Measurements from ENCODE around the gene PTCH1.

The PTCH1 gene

DNA sequence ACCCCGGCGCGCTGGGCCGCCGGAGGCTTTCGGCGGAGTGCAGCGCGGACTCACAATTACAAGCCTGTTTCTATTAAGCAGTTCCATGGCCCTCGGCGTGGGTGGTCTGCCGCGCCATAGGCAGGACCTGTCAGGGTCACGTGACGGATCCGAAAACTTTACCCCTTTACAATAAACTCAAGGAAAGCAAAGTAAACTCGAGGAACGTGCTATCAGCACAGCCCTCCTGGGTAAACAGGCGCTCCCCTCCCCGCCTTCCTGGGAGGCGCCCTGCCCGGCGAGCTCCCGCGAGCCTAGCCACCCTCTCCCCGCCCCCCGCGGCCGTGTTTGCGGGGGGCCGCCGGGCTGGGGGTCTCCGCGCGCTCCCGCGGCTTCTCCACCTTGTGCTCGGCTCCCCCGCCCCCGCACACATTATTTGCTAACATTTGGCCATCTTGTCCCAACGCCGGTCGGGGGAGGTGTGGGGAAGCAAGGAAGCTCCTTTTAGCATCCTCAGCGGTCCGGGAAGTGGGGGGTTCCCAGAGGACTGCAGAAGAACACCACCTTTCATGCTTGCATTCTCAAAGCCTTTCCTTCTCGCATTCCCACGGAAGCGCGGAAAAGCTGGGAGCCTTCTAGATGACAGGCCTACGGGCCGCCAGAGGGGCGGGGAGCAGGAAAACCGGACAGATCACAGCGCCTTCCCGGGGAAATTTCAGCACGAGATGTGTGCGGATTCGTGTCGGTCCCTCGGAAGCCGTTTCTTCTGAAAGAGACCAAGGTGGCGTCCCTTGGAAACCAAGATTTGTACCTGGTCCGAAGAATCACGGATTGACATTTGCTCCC is at the start of gene PTCH1:
Gene PTCH1, minus strand, starts transcription at position 238 of the 825 bp plus-strand sequence.
- DNase-seq (ENCODE audit: low read depth in 1 of 2, low spot score in 1 of 2), result peak in 1 of 2 donors; percentile 8

DNA sequence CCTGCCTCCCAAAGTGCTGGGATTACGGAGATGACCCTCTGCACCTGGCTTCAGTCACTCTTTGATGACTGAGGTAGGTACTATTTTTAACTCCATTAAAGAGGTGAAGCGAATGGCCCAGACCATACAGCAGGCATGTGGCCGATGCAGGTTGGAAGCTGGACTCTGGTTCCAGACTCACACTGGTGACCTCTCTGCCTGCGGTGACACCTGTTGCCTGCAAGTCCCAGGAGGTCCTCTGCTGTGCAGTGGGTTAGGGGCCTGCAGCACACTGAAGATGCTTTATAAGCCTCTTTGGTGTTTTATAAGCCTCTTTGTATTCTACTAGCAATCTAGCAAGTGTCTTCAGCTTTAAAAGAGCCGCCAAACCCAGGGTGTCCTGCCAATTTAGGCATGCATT is 49.2 kb upstream of the PTCH1 start:
- DNase-seq (ENCODE audit: low read depth in 1 of 2, low spot score in 1 of 2), result no peak

DNA sequence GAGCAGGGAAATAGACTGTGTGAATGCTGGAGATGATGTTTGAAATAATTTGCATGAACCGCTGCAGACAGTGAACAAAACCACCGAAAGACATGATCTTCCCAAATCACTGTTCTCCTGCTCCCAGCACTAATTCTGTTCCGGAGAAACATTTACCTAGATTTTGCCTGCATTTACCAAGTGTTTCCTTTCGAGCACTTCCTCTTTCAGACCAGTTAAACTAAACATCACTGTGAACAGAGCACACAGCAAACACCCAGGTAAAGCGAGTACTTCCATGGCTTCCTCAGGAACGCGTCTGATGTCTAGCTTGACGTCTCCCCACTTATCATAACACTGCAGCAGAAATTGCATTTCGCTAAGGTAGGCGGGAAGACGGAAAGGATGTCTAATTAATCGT is 45.1 kb upstream of the PTCH1 start:
- DNase-seq (ENCODE audit: low read depth in 1 of 2, low spot score in 1 of 2), result no peak

DNA sequence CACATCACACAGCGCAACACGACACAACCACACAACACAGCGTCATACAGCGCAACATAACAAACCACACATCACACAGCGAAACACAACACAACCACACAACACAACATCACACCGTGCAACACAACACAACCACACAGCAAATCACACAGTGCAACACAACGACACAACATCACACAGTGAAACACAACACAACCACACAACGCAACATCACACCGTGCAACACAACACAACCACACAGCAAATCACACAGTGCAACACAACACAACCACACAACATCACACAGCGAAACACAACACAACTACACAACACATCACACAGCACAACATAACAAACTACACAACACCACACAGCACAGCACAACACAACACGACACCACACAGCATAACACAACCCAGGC is 40.4 kb upstream of the PTCH1 start:
- no peak for DNase-seq (ENCODE audit: low read depth in 1 of 2, low spot score in 1 of 2)

DNA sequence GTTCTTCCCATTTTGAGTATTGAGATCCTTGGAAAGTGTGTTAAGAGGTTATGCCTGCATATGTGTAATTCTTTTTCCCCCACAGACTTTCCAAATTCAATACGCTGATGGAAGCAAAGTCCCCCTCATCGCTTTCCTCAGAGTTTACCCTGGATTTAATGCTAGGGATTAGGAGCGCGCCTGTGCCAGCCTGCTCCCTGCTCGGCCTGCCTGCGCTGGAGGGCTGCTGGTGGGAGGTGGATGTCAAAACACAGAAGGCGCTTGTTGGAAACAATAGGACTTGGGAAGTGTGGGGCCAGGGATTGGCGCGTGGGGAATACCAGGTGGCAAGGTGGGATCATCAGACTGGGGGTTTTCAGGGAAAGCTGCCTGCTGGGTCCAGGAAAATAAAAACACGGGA is 39.8 kb upstream of the PTCH1 start:
- DNase-seq (ENCODE audit: low read depth in 1 of 2, low spot score in 1 of 2), result no peak

DNA sequence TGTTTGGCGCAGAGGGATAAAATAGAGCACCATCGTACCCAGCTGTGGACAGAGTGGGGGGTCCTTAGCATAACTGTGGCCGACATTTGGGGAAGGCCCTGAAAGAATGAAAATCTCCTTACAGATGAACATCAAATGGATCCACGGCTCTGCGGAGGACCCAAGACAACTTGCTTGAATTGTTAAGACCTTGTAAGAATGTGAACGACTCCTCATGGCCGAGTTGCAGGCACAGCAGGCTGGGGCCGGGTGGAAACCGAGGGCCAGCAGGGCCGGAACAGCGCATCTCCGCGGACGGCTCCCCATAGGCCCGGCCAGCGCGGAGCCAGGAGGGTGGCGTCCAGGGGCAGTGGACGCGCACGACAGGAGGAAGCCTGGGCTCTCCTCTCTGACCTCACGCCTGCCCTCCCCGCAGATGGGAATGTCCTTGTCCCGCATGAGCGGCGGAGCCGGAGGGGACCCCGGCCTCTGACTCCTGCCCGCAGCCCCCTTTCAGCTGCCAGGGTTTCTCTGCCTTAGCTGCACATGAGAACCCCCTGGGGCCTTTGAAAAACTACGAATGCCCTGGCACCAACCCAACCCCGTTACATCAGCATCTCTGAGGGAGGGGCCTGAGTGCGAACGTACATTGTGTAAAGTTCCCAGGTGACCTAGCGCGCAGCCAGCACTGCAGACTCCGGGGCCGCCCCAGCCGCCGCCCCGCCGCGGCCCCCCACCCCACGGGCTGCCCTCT is 36.2 kb upstream of the PTCH1 start:
- no peak for DNase-seq (ENCODE audit: low read depth in 1 of 2, low spot score in 1 of 2)

DNA sequence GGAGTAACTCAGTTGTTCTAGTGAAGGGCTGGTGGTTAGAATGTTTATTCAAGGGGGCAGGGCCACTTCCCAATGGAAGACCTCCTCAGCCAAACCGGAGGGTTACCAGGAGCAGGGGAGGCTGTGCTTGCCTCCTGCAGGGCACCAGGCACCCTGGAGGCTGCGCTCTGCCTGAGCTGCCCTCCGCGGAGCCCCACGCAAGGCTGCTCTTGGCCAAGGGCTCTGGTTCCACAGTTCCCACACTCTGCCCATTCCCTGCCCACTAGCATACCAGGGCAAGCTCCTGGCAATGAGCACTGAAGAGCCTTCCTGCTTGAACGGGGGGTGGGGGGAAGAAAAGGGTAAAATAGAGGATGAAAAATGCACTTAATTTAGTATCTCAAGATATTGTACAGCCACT is 35.5 kb upstream of the PTCH1 start:
- no peak for DNase-seq (ENCODE audit: low read depth in 1 of 2, low spot score in 1 of 2)

DNA sequence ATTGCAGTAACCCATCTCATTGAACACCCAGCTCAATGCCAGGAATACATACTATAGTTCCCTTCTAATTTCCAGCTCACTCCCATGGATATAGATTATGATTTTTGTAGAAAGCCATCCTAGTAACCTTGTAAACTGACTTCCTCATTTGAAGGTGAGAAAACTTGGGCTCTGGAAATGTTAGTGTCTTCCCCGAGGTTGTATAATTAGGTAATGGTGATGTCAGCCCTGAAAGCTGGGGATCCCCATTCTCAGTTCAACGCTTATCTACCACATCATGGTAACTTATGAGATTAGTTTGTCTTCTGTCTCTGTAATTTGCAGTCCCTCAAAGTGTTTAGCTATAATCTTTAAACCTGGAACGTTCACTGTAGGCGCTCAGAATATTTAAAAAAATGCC is 34.6 kb upstream of the PTCH1 start:
- no peak for DNase-seq (ENCODE audit: low read depth in 1 of 2, low spot score in 1 of 2)

DNA sequence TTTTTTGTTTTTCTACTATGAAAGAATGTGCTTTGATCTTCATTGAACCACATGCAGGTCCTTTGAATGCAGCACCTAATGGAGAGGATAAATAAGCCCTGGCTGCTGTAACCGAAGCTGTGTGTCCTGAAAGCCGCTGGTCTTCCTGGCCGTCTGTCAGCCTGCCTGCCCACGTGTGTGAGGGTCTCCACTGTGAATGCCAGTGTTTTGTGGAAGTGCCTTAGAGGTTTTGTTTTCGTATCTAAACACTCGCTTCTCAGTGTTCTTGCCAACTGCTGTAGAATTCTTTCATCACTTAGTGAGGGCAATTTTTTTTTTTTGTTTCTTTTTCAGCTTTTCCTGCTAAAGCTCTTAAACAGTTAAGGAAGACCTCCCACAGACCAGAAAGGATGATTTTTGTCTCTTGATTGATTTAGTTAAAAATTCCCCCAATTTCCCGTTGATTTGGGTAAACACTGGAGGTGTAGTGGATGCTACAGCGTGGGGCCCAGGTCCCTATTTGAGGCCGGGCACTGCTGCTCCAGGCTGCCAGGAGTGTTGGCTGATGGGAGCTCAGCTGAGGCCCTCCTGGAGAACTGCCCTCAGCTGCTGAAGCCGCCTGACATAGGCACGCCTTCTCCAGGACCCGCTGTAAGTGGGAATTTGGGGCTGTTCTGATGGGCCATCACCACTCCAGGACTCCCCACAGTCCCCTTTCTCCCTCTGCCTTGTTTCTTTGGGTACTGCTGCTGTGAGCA is 29.2 kb upstream of the PTCH1 start:
- DNase-seq (ENCODE audit: low read depth in 1 of 2, low spot score in 1 of 2), result no peak

DNA sequence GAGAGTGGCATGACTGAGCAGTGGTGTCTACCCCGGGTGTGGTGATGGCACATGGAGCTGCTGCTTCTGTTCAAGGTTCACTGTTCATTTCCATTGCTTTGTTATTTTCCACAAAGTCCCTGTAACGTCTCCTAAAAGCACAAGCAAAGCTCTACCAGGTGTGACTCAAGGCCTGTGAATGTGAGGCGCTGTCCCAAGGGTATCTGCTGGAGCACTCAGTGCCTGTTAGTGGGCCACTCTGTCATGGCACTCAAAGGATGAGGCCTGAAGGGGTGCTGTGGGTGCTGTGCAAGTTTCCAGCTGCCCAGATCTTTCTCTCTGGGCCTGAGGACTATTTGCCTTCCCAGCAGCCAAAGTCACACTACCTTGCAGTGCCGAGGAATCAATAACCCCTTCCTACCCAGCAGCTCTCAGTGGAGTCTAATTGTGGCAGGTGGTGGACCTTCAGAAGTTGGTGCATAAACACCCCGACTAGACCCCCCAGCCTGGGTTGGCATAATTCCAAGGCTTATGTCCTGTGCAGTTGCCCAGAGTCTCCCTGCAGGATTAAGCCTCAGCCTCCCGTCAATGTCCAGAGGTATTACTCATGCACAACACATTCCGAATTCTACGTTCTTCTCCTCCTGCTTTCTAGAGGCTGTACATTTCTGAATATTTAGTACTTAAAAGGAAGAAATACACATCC is 17.4 kb upstream of the PTCH1 start:
- no peak for DNase-seq (ENCODE audit: low read depth in 1 of 2, low spot score in 1 of 2)

DNA sequence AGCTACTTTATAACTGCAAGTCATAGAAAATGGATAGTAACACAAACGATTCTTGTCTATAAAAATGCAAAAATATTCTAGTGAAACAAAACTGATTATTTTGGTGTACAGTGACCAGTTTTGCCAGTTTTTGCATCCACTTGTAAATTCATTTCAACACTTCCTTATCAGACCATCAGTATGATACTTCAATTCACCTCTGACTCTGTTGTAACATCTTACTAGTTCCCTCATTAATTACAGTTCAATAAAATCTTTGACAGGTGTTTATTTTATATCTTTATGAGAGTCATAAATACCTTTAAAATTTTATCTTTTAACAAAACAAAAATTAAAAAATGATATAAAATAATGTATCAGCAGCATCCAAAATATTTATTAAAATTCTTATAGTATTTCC is 13.1 kb upstream of the PTCH1 start:
- DNase-seq (ENCODE audit: low read depth in 1 of 2, low spot score in 1 of 2), result no peak

DNA sequence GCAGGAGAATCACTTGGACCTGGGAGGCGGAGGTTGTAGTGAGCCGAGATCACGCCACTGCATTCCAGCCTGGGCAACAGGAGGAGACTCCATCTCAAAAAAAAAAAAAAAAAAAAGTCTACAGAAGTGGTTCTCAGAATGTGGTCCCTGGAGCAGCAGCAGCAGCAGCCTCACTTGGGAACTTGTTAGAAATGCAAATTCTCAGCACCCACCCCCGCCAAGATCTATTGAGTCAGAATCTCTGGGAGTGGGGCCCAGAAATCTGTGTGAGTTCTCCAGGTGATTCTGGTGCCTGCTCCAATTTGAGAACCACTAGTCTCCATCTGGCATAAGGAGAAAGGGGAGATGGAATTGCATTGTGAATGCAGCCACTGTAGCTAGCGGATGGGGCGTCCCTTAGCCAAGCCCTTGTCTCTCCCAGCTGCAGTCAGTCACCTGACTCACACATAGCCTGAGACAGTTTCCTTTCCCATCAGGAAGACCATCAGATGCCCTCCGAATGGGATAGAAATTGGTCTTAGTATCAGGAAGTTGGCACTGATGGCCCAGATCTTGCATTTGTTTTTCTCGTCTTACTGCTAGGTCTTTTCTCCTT is 12.2 kb upstream of the PTCH1 start:
- no peak for DNase-seq (ENCODE audit: low read depth in 1 of 2, low spot score in 1 of 2)

DNA sequence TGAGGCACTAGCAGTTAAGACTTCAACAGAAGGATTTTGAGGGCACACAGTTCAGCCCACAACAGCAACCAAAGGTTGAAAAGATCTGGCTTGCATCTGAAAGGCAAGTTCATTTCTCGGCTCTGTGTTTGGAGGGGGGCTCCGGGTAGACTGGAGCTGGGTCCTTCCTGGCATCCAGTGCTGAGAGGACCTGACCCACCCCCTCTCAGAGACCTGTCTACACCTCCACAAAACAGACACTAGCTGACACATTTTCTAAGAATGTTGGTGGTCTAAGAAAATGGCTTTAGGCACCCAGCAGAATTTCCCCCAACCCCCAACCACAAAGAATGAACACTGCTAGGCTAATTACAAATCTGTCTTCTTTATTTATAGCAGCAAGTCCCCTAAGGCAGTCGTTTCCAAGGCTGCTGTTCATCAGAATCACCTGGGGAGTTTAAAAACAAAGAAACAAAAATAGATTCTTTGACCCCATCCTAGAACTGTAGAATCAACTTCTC is 6.2 kb upstream of the PTCH1 start:
- no peak for DNase-seq (ENCODE audit: low read depth in 1 of 2, low spot score in 1 of 2)

DNA sequence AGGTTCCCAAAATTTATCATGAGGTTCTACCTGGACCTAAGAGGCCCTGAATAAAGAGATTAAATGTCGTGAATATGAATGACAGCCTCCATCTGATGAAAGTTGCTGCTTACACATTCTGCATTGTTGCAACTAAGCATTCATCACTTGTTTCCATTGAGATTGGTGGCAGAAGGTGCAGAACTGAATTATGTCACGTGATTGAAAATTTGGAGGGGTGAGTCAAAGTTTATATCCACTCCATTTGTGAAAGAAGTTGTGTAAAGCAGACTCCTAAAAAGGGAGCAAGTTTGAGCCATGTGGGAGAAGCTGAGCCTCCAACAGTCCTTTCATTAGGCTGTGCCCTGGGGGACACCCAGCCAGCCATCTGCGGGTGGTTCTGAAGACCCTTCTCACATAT is 4.9 kb upstream of the PTCH1 start:
- no peak for DNase-seq (ENCODE audit: low read depth in 1 of 2, low spot score in 1 of 2)

DNA sequence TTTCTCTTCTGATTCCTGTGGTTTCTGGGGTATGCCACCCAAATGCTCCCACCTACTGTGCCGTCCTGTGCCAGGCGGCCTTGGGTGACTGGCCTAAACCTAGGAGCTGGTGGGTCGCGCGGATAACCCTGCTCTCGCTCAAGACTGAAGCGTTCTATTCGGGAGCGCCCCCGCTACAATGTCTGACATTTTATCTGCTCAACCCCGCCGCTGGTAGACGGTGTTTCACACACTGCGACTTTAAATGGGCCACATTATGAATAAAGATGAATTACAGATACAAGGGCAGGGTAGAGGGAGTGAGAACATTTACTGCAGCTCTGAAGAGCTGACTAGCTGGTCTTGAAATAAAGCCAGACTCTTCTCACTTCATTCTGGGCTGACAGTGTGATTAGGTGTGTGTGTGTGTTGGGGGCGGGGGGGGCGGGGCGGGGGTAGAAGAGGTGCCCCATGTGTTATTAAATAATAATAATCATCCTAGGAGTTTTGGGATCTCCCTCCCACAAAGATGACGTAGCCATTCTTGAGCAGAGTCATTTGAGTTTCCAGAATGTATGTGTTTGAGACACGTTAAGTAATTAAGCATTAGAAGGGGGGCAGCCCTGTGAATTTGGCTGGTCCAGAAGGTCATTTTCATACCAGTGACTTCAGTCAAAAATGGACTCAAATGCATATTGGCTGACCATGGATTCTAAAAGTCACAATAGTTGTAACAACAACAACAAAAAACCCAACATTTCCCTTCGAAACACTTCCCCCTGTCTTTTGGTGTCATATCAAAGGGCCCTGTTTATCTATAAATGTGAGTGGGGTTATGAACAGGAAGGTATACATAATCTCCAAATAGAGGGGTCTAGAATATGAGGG is 1.0 kb upstream of the PTCH1 start:
- no peak for DNase-seq (ENCODE audit: low read depth in 1 of 2, low spot score in 1 of 2)

DNA sequence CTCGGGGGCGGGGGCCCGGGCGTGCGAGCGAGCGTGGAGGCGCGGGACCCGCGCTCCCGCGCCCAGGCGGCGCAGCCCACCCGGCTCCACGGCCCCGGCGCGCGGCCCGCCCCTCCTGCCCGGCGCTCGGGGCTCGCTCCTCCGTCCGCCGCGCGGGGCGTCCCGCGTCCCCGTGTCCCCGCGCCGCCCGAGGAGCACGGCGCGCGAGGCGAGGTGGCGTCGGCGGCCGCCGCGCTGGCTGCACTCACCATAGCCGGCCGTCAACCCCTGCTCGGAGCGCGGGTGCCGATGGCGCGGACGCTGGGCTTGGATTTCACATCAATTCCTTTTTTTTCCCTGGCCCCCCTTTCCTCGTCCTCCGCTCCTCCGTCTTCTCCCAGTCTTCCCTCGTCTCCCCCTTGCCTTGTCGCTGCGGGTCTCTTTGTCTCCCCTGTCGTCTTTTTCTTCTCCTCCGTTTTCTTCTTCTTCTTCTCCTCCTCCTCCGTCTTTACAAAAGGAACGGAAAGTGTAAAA is 494 bp downstream of the PTCH1 start:
- no peak for DNase-seq (ENCODE audit: low read depth in 1 of 2, low spot score in 1 of 2)

DNA sequence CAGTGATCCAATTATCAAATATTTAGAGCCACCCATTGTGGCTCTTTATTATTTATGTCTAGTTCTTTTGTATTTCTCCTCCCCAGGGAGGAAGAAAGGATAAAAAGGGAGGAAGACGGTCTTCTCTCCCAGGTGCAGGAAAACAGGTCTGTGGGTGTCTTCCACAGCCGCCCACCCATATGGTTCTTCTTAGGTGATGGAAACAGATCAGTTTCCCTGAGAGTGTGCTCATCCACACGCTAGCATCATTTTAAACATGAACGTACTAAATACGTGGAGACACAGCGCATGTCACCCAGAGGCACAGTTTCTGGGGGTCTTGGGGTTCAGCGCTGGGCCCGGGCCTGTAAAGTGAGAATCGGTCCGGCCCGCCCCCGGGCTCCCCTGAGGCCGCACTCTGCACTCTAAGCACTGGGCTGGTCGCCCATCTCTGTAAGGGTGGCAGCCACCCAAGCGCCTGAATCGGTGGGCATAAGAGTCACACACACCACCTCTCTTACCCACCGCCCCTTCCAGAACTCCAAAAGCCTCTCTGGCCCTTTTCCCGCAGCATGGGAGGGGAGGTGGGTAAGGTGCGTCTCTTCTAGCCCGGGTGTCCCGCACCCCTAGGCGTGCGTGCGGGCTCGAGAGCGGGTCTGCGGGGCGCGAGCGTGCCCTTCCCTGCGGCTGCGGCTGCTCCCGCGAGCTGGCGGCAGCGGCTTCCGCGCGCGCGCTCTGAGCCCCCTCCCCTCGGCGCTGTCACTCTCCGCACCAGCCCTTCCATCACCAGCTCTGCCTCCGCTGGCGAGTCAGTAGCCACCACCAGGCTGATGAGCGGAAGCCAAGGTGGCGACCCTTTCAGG is 1.3 kb downstream of the PTCH1 start:
- DNase-seq (ENCODE audit: low read depth in 1 of 2, low spot score in 1 of 2), result no peak

DNA sequence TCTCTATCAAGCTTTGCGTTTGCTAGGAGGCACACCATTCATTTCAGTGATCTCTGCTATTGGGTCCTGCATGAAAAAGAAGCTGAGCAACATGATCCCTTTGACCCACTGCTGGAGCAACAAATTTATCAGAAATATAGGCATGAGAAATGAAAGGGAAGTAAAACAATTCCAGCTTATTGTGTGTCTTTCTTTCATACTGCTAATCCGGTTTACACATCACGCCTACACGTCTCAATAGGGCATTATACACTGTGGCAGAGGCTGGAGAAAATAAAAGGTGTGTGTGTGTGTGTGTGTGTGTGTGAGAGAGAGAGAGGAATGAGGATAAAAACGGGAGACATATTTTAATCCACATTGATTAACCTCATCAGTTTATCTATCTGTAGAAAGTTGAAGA is 2.4 kb downstream of the PTCH1 start:
- no peak for DNase-seq (ENCODE audit: low read depth in 1 of 2, low spot score in 1 of 2)

DNA sequence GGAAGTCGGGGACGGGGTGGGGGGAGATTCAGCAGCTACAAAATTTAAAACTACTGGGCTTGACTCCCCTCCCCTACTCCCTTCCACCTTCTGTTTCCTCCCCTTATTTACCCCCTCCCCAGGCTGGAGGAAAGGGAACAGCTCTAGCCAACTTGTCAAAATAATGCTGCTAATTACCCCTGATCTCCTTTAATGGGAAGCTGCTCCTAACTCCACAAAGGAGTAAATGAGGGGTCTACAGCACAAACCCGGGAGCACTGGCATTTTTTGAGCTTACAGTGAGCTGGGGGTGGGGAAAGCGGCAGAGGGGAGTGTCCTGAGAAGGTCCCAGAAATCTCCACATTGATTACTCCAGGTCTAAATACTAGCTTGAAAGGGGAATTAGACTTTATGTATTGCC is 3.1 kb downstream of the PTCH1 start:
- no peak for DNase-seq (ENCODE audit: low read depth in 1 of 2, low spot score in 1 of 2)

Data from activated T-helper 1 cell treated with anti-CD3 and anti-CD28 coated beads, Interleukin-2, amount 50 U/mL, for 16 hours (primary cell).